ENCODE measurements around the gene FAM241A. TPM values are rescaled to one million over a fixed set of nuclear protein-coding genes. Genes with fewer than 3 reads are reported as not detected.
"Not testable (repeated sequence)": the region's sequence is repeated elsewhere in the genome, so short reads cannot be mapped to it uniquely, and the experiment has no call there.

The FAM241A gene
- polyA plus RNA-seq, 2 of the 4 experiments (the other 2 are of a cell fraction), result 0.67 to 2.3 TPM

- no peak overlapping the region for H3K27ac ChIP-seq
- no peaks in the 10 kb centered on the region for H3K9me3 ChIP-seq
- ATAC-seq, result no peak
- DNase-seq (ENCODE audit: low read depth in 1 of 2, low spot score in 1 of 2), result no peak
- H3K4me1 ChIP-seq, result no peaks in the 10 kb centered on the region
- H3K4me2 ChIP-seq, result no peak overlapping the region
- no peak for FAIRE-seq
- POLR2A ChIA-PET, result no interaction called here
- WGBS (ENCODE audit: missing lambda C conversion rate), result 87% methylated on average over 1 of the region's 1 CpG
- CTCF ChIA-PET, result no interaction called here
- TF ChIP-seq, protein P1, sequence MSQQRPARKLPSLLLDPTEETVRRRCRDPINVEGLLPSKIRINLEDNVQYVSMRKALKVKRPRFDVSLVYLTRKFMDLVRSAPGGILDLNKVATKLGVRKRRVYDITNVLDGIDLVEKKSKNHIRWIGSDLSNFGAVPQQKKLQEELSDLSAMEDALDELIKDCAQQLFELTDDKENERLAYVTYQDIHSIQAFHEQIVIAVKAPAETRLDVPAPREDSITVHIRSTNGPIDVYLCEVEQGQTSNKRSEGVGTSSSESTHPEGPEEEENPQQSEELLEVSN (IDR thresholded peaks at IDR 0.05; ENCODE audit: borderline replicate concordance, low read depth), result no peak
- TF ChIP-seq FOSB (CRISPR knock-in tag; IDR thresholded peaks at IDR 0.05) (no peak), HEYL (CRISPR knock-in tag; IDR thresholded peaks at IDR 0.05) (no peak), ZNF302 (CRISPR knock-in tag; IDR thresholded peaks at IDR 0.05) (no peak), RNF2 (IDR thresholded peaks at IDR 0.05; ENCODE audit: borderline replicate concordance, low read depth) (no peak), HES2 (IDR thresholded peaks at IDR 0.05) (no peak), POLR2A (IDR thresholded peaks at IDR 0.05; ENCODE audit: low read length) (no peak), MAFK (IDR thresholded peaks at IDR 0.05; ENCODE audit: partially characterized antibody) (no peak), BHLHE40 (IDR thresholded peaks at IDR 0.05; ENCODE audit: low read depth, low read length) (no peak)
- H3K4me3 ChIP-seq, result no peak overlapping the region
Measured at GRCh38 chr4:112203593-112203992, 58.3 kb downstream of the FAM241A start.

DNA sequence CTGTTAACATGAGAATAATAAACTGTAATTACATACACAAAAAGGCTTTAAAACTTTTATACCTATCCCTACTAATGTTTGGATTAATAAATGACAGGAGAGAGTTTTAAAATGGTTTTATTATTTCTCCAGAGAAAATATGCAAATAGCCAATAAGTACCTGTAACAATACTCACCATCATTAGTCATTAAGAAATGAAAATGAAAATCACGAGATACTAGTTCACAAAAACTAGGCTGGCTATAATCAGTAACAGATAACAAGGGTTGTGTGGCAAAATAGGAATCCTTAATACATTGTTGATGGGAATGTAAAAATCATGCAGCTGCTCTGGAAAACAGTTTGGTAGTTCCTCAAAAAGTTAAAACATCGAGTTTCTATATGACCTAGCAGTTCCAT lies 61.2 kb downstream of the FAM241A start:
- Histone ChIP-seq H3K4me3 (no peak overlapping the region), H3K9me3 (no peaks in the 10 kb centered on the region), H3K4me2 (no peak overlapping the region), H3K27ac (no peak overlapping the region), H3K4me1 (no peaks in the 10 kb centered on the region)
- no peak for DNase-seq (ENCODE audit: low read depth in 1 of 2, low spot score in 1 of 2)
- FAIRE-seq, result no peak
- CTCF ChIA-PET, result interaction anchor here (1.9 kb wide), 1 partner anchor 107 kb away, joined by 7 read pairs; no protein-coding TSS in a partner anchor
- ATAC-seq, result no peak
- 29% methylated on average over 2 of the region's 2 CpGs for WGBS (ENCODE audit: missing lambda C conversion rate)
- POLR2A ChIA-PET, result no interaction called here
- TF ChIP-seq POLR2A (IDR thresholded peaks at IDR 0.05; ENCODE audit: low read length), result no peak
- TF ChIP-seq, protein P2, sequence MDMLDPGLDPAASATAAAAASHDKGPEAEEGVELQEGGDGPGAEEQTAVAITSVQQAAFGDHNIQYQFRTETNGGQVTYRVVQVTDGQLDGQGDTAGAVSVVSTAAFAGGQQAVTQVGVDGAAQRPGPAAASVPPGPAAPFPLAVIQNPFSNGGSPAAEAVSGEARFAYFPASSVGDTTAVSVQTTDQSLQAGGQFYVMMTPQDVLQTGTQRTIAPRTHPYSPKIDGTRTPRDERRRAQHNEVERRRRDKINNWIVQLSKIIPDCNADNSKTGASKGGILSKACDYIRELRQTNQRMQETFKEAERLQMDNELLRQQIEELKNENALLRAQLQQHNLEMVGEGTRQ (IDR thresholded peaks at IDR 0.05), result no peak
- no peak for TF ChIP-seq NR3C1 (IDR thresholded peaks at IDR 0.05)
- no peak for TF ChIP-seq ZNF302 (CRISPR knock-in tag; IDR thresholded peaks at IDR 0.05)
- TF ChIP-seq PBX3 (IDR thresholded peaks at IDR 0.05), result no peak
- TF ChIP-seq KDM5A (IDR thresholded peaks at IDR 0.05), result no peak
- TF ChIP-seq MAX (IDR thresholded peaks at IDR 0.05), result no peak
- TF ChIP-seq HEYL (CRISPR knock-in tag; IDR thresholded peaks at IDR 0.05), result no peak
- no peak for TF ChIP-seq EHMT2 (IDR thresholded peaks at IDR 0.05; ENCODE audit: low read depth)
- TF ChIP-seq CBX8 (IDR thresholded peaks at IDR 0.05), result no peak
- no peak for TF ChIP-seq EP300 (IDR thresholded peaks at IDR 0.05)
- TF ChIP-seq ZC3H11A (IDR thresholded peaks at IDR 0.05), result no peak
- no peak for TF ChIP-seq RCOR1 (IDR thresholded peaks at IDR 0.05; ENCODE audit: low read depth, low read length)

GRCh38 chr4:112208137-112209095 lies 63.2 kb downstream of the FAM241A start:
- POLR2A ChIA-PET; DNase-seq (ENCODE audit: low read depth in 1 of 2, low spot score in 1 of 2); ATAC-seq; H3K4me2 ChIP-seq; H3K9me3 ChIP-seq; FAIRE-seq; H3K4me3 ChIP-seq; H3K4me1 ChIP-seq; H3K27ac ChIP-seq: not testable (repeated sequence)
- CTCF ChIA-PET, result interaction anchor here (1.9 kb wide), 1 partner anchor 109 kb away, joined by 7 read pairs; no protein-coding TSS in a partner anchor
- 60% methylated on average over 7 of the region's 7 CpGs for WGBS (ENCODE audit: missing lambda C conversion rate)

Data from A549 (cell line).